Measurements from ENCODE around the gene SPNS3. TPM values are rescaled to one million over a fixed set of nuclear protein-coding genes. Genes with fewer than 3 reads are reported as not detected.
A peak's percentile ranks its signal among the peaks of the same experiment; 100 is the strongest.

The SPNS3 gene
- total RNA-seq, 4 donors from 2014 or later, result 0.47 to 1.0 TPM; not detected in 2

DNA sequence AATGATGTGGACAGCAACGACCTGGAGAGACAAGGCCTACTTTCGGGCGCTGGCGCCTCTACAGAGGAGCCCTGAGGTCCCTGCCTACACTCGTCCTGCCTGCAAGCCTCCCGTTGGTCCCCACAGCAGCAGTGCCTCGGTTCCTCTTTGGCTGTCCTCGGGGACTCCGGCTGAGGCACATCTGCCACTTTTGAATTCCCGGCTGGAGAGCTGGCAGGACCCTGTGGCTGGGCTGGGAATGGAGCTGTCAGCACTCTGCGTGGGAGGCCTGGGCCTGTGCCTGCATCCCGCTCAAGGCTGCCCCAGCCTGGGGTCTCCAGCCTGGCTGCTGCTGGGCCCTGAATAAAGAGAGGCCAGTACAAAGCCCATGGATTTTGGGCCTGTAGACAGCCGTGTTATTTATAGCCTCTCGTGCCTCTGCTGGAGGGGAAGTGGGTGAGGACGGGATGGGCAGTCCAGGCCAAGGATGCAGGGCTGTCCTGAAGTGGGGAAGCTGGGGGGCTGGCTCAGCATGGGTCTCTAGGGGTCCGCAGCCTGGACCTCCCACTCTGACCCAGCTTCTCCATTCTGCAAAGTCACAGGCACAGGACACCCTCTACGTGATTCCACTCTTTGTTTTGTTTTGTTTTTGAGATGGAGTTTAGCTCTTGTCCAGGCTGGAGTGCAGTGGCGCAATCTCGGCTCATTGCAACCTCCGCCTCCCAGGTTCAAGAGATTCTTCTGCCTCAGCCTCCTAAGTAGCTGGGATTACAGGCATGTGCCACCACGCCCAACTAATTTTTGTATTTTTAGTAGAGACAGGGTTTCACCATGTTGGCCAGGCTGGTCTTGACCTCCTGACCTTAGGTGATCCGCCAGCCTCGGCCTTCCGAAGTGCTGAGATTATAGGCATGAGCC is 54.3 kb downstream of the SPNS3 start:
- TF ChIP-seq, protein P1, sequence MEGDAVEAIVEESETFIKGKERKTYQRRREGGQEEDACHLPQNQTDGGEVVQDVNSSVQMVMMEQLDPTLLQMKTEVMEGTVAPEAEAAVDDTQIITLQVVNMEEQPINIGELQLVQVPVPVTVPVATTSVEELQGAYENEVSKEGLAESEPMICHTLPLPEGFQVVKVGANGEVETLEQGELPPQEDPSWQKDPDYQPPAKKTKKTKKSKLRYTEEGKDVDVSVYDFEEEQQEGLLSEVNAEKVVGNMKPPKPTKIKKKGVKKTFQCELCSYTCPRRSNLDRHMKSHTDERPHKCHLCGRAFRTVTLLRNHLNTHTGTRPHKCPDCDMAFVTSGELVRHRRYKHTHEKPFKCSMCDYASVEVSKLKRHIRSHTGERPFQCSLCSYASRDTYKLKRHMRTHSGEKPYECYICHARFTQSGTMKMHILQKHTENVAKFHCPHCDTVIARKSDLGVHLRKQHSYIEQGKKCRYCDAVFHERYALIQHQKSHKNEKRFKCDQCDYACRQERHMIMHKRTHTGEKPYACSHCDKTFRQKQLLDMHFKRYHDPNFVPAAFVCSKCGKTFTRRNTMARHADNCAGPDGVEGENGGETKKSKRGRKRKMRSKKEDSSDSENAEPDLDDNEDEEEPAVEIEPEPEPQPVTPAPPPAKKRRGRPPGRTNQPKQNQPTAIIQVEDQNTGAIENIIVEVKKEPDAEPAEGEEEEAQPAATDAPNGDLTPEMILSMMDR (IDR thresholded peaks at IDR 0.05), result no peak

DNA sequence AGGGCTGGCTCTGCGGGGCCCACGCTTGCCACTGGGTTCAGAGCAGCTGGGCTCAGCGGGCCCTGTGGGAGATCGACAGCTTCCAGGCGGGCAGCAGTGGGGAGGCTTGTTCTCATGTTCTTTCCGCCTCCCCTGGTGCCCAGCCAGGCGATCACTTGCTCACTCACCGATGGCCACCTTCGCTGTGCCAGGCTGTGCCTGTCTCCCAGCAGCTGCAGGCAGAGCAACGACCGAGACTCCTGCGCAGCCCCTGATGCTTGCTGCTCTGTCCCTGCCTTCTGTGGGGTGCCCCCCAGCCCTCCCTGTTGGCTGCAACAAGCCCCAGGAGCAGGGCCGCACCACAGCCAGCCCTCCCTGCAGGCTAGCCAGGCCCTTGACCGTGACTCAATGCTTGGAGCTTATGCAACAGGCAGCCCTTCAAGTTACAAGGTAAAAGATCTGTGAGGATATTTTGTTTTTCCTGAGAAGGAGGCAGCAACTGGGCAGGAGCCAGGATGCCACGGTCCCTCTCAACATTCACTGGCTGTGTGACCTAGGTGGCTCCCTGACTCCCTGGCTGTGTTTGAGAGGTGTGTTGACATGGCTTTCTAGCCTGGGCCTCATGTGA is 55.4 kb downstream of the SPNS3 start:
- DNase-seq (ENCODE audit: low spot score) (no peak), ATAC-seq (ENCODE audit: low FRiP score) (peak; percentile 54)
- TF ChIP-seq, protein P1 (IDR thresholded peaks at IDR 0.05), result no peak

More for the DNA sequence above, 54.3 kb downstream of the SPNS3 start:
- DNase-seq (ENCODE audit: low spot score) (no peak), ATAC-seq (ENCODE audit: low FRiP score) (no peak)

DNA sequence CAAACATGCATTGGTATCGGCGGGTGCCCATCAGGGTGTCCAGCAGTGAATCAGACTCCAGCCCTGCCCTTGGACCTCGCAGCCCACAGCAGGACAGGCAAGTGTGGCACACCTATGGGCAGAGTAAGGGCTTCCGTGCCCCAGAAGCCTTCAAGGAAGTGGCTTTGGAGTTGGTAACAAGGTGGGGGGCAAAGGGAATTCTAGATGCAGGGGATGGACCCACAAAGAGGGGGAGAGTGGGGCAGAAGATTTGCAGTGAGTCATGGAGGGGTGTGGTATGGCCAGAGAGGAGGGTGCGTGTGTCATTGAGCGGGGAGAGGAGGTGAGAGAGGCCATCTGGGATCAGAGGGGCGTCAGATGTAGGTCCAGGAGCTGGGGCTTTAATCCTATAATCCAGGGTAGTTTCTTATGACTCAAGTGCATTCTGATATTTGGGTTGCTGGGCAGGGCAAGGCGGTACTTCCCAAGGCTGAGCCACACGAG is 56.4 kb downstream of the SPNS3 start:
- DNase-seq (ENCODE audit: low spot score) (no peak), ATAC-seq (ENCODE audit: low FRiP score) (no peak)
- TF ChIP-seq, protein P1 (IDR thresholded peaks at IDR 0.05), result no peak

DNA sequence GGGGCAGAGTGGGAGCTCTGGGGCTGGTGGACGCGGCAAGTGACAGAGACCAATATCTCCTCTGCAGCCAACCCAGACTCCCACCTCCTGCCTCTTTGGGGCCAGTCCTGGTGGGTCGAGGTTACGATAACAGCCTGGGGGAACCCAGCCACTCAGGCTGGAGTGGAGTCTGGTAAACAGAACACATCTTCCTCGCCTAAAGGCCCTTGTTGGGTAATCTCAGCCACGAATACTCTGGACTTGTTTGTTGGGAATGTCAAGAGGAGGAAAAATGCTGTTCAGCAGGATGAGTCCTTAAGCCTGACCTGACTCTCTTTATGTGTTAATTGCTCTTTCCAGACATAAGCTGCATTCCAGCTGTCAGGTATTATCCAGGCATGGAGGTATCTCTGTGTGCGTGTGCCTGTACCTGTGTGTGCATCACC is 56.9 kb downstream of the SPNS3 start:
- ATAC-seq (ENCODE audit: low FRiP score), result no peak
- DNase-seq (ENCODE audit: low spot score), result no peak
- TF ChIP-seq, protein P1 (IDR thresholded peaks at IDR 0.05), result no peak

DNA sequence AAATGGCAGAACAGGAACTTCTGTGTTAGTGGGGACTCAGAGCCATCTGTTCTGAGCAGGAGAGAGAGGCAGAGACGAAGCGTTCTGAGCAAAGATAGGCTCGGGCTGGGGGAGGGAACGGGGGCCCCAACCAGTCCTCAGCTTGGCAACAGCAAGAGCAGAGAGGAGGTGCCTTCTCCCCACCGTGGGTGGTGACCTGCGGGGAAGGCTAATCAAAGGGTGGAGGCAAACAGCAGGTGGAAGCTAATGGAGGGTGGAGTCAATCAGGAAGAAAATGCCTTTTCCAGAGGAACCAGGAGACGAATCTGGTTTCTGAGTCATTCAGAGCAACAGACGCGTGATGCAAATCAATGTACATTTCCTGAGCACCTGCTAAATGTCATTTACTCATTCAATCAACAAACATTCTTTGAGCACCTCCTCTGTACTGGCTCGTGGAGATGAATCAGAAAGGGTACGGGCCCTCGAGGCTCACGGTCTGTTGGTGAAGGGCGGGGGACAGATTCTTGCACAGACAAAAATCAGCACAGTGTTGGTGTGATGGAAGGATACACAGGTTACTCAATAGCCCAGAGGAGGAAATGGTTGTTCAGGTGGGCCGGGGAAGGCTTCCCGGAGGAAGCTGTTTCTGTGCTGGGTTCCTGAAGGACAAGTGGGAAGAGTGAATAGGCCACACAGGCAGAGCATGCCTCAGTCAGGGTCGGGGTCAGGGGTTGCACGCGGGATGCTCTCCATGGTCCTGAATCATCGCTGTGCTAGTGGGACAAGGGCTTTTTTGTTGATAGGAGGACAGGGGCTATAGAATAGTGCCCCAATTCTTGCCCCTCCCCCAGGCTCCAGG is 59.2 kb downstream of the SPNS3 start:
- no peak for DNase-seq (ENCODE audit: low spot score)
- TF ChIP-seq, protein P1 (IDR thresholded peaks at IDR 0.05), result no peak
- no peak for ATAC-seq (ENCODE audit: low FRiP score)

DNA sequence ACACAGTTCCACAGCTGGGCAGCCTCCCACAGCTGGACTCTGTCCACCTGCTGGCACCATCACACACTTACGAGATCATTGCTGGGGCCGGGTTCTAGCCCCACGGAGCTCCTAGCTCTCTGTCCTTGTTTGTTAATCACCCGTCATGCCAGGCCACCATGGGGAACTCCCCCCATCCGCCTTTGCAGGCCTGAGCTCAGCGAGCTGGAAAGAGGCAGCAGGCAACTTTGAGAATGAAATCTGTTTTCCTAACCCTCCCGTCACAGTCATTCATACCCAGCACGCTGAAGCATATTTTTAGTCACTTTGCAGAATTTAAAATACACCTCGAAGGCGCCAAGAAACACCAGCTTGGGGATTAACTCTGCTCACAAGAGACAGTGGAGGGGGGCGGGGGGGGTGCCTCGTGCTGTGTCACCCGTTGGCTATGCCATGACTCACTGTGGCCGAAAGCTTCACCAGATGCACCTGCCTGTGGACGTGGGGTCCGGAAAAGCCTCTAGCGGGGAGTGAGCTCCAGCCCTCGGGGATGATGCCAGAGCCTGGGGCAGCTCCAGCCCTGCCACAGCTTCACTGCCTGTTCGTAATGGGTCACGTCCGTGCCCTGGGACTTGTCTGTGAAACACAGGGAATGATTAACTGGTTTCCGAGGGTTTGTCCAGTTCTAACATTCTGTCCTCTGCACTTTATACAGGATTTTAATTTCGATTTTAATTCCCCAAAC is 63.5 kb downstream of the SPNS3 start:
- DNase-seq (ENCODE audit: low spot score), result no peak
- ATAC-seq (ENCODE audit: low FRiP score), result no peak
- TF ChIP-seq, protein P1 (IDR thresholded peaks at IDR 0.05), result no peak

All from omental fat pad (tissue), 4 donors.